Superior temporal gyrus (tissue), 1 donor: ENCODE results near the gene GUF1.
"Not testable (repeated sequence)": the region's sequence is repeated elsewhere in the genome, so short reads cannot be mapped to it uniquely, and the experiment has no call there.

Source experiments
- DNase-seq: peaks from one replicate; pipeline ENCODE4 v3.0.0-alpha.2; 2016; ENCODE audit errors: extremely low spot score

GUF1 gene

GRCh38 chr4:44704673-44705072 lies 26.5 kb downstream of the GUF1 start:
- no peak for DNase-seq

GRCh38 chr4:44713125-44713524 lies 34.9 kb downstream of the GUF1 start:
- no peak for DNase-seq

GRCh38 chr4:44716597-44716996 lies 38.4 kb downstream of the GUF1 start:
- no peak for DNase-seq

GRCh38 chr4:44720371-44720770 lies 42.2 kb downstream of the GUF1 start:
- no peak for DNase-seq

GRCh38 chr4:44722001-44722400 lies 43.8 kb downstream of the GUF1 start:
- DNase-seq: no peak

- DNase-seq: peak; percentile 18
Measured at GRCh38 chr4:44725166-44725565, 46.9 kb downstream of the GUF1 start.

- peak; percentile 62 for DNase-seq
Measured at GRCh38 chr4:44725726-44726037, 47.5 kb downstream of the GUF1 start.

GRCh38 chr4:44726038-44726871 lies 48.0 kb downstream of the GUF1 start, which contains the start of gene GNPDA2:
TSS of gene GNPDA2 (minus strand) at chr4:44726556. CDS start at chr4:44722207, 4,349 bp downstream.
- peak; percentile 91 for DNase-seq

- DNase-seq: no peak
Measured at GRCh38 chr4:44727471-44727870, 49.3 kb downstream of the GUF1 start.

- not testable (repeated sequence) for DNase-seq
Measured at GRCh38 chr4:44728694-44729093, 50.5 kb downstream of the GUF1 start.

GRCh38 chr4:44736900-44737299 lies 58.7 kb downstream of the GUF1 start:
- no peak for DNase-seq

- no peak for DNase-seq
Measured at GRCh38 chr4:44738615-44739014, 60.4 kb downstream of the GUF1 start.

GRCh38 chr4:44740201-44740600 lies 62.0 kb downstream of the GUF1 start:
- DNase-seq: no peak
